ENCODE measurements around the gene SNRNP27.
"Not testable (repeated sequence)": the region's sequence is repeated elsewhere in the genome, so short reads cannot be mapped to it uniquely, and the experiment has no call there.

The SNRNP27 gene

GRCh38 chr2:69948032-69948962 lies 54.5 kb downstream of the SNRNP27 start:
- no peak for TF ChIP-seq CTCF (IDR thresholded peaks at IDR 0.05; ENCODE audit: insufficient read depth, low read length, missing control alignments)
- no peak for DNase-seq (ENCODE audit: low read depth, low spot score)
- ChIA-PET POLR2A (no interaction called here), CTCF (interaction anchor here (0.6 kb wide), 1 partner anchor 130 kb away, joined by 3 read pairs; no protein-coding TSS in a partner anchor)
- no peak overlapping the region for H3K4me3 ChIP-seq (ENCODE audit: low read depth, low read length)

GRCh38 chr2:69948963-69949645 lies 55.3 kb downstream of the SNRNP27 start:
- POLR2A ChIA-PET, result no interaction called here
- TF ChIP-seq CTCF (IDR thresholded peaks at IDR 0.05; ENCODE audit: insufficient read depth, low read length, missing control alignments), result no peak
- DNase-seq (ENCODE audit: low read depth, low spot score), result no peak

DNA sequence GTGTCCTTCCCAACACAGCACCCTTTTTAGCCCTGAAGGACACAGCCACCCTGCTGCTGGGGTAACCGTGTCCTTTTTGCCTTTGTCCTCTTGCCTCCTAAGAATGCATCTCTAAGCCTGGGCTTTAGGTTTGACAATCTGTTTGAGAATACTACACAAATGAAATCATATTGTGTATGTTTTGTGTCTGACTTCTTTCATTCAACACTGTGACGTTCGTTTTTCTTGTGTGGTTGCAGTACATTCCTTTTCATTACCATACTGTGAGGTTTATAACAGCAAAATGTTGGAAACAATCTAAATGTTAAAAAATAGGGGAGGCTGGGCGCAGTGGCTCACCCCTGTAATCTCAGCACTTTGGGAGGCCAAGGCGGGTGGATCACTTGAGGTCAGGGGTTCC lies 56.5 kb downstream of the SNRNP27 start:
- no peak overlapping the region for H3K4me3 ChIP-seq (ENCODE audit: low read depth, low read length)
- CTCF ChIA-PET, result no interaction called here
- DNase-seq (ENCODE audit: low read depth, low spot score), result no peak
- POLR2A ChIA-PET, result no interaction called here
- no peak for TF ChIP-seq CTCF (IDR thresholded peaks at IDR 0.05; ENCODE audit: insufficient read depth, low read length, missing control alignments)

More at GRCh38 chr2:69948963-69949645, 55.3 kb downstream of the SNRNP27 start:
- CTCF ChIA-PET, result interaction anchor here (0.6 kb wide), 1 partner anchor 129 kb away, joined by 3 read pairs; no protein-coding TSS in a partner anchor
- H3K4me3 ChIP-seq (ENCODE audit: low read depth, low read length), result no peak overlapping the region

DNA sequence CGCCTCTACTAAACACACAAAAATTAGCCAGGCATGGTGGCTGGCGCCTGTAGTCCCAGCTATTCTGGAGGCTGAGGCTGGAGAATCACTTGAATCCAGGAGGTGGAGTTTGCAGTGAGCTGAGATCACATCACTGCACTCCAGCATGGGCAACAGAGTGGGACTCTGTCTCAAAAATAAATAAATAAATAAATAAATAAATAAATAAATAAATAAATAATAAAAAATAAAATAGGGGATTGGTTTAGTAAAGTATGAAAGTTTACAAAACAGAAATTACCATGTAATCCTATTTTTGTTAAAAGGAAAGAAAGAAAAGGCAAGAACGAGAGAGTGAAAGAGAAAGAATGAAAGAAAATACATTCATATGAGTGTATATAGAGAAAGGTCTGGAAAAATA lies 56.9 kb downstream of the SNRNP27 start:
- POLR2A ChIA-PET; CTCF ChIA-PET; H3K4me3 ChIP-seq (ENCODE audit: low read depth, low read length); DNase-seq (ENCODE audit: low read depth, low spot score): not testable (repeated sequence)

DNA sequence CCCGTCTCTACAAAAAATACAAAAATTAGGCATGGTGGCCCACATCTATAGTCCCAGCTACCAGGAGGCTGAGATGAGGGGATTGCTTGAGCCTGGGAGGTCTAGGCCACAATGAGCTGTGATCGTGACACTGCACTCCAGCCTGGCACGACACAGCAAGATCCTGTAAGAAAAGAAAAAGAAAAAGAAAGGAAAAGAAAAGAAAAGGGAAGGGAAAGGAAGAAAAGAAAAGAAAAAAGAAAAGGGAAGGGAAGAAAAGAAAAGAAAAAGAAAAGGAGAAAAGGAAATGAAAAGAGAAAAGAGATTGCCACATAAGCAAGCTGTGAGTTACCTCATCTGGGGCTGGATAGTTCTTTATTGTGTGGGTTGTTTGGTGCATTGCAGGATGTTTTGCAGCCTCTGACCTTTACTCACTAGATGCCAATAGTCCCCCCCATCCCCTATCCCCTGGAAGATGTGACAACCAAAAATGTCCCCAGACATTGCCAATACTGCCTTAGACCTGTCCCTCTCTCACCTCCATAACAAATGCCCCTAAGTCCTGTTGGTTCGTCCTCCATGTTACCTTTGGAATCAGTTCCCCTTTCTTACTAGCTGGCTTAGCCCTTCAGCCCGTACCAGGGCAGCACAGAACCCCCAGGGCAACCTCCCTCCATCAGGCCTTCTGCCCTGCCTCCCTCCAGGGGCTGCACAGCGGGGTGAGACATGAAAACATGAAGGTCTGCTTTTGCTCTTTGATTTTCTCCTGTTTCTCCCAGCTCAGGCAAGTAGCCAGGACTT lies 58.8 kb downstream of the SNRNP27 start:
- no peak for DNase-seq (ENCODE audit: low read depth, low spot score)
- TF ChIP-seq CTCF (IDR thresholded peaks at IDR 0.05; ENCODE audit: insufficient read depth, low read length, missing control alignments), result no peak
- ChIA-PET CTCF (no interaction called here), POLR2A (no interaction called here)
- H3K4me3 ChIP-seq (ENCODE audit: low read depth, low read length), result no peak overlapping the region

DNA sequence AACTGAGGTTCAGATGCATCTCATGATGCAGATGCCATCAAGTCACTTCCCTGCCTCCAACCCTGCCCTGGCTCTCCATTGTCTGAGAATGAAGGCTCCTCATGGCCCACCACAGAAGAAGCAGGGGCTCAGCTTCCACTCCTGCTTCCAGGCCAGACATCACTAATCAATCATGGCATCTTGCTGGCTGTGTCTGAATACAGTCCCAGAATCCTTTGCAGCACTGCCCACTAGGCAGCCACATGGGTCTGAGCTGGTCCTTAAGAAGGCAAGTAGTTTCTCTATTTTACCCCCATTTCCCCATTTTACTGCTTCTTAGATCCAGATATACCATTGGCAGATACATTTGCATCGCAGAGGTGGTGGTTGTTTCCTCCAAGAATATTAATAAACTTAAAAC lies 60.3 kb downstream of the SNRNP27 start:
- CTCF ChIA-PET, result no interaction called here

More for the DNA sequence above, 60.3 kb downstream of the SNRNP27 start:
- no peak overlapping the region for H3K4me3 ChIP-seq (ENCODE audit: low read depth, low read length)
- no peak for DNase-seq (ENCODE audit: low read depth, low spot score)
- POLR2A ChIA-PET, result no interaction called here
- TF ChIP-seq CTCF (IDR thresholded peaks at IDR 0.05; ENCODE audit: insufficient read depth, low read length, missing control alignments), result no peak
